ENCODE measurements around the gene GPHN.
"Not testable (repeated sequence)": the region's sequence is repeated elsewhere in the genome, so short reads cannot be mapped to it uniquely, and the experiment has no call there.

GPHN gene

DNA sequence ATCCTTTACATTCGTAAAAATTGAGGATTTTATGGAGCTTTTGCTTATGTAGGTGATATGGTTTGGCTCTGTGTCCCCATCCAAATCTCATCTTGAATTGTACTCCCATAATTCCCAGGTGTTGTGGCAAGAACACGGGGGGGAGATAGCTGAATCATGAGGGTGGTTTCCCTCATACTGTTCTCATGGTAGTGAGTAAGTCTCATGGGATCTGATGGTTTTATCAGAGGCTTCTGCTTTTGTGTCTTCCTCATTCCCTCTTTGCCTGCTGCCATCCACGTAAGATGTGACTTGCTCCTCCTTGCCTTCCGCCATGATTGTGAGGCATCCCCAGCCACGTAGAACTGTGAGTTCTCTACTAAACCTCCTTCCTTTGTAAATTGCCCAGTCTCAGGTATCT lies 5.1 kb upstream of the GPHN start:
- no CpG with 5 or more reads among the region's 5 CpGs for WGBS (ENCODE audit: insufficient coverage, insufficient read length)

DNA sequence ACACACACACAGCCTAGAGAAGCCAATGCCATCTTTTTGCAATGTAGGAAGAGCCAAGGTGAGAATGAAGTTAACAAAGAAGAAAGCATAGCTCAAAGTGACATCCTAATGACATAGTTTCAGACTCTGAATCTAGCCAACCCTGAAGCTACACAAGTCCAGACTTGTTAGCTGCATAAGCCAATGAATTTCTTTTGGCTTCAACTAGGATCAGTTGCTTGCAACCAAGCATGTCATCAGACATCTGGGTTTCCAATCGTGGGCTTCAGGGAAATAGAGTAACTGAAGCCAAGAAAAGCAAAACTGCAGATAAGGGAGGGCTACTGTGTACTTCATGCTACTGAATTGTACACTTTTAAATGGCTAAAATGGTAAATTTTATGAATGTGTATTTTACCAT lies 4.4 kb upstream of the GPHN start:
- Histone ChIP-seq H3K4me3 (ENCODE audit: low read length) (no peak overlapping the region), H3K9me3 (ENCODE audit: control insufficient read depth, insufficient read depth, low read length) (no peaks in the 10 kb centered on the region), H3K27ac (ENCODE audit: low read length) (no peak overlapping the region), H3K27me3 (ENCODE audit: control insufficient read depth, insufficient read depth, low read length) (no peaks in the 10 kb centered on the region), H3K36me3 (ENCODE audit: control insufficient read depth, insufficient read depth, low read length) (no peaks in the 10 kb centered on the region), H3K4me1 (ENCODE audit: control insufficient read depth, insufficient read depth, low read length) (no peaks in the 10 kb centered on the region)
- no peak for DNase-seq (ENCODE audit: low read depth, low spot score)
- WGBS (ENCODE audit: insufficient coverage, insufficient read length), result no CpG with 5 or more reads among the region's 1 CpG

More for the DNA sequence above, 5.1 kb upstream of the GPHN start:
- H3K4me1 ChIP-seq (ENCODE audit: control insufficient read depth, insufficient read depth, low read length); H3K27ac ChIP-seq (ENCODE audit: low read length); DNase-seq (ENCODE audit: low read depth, low spot score); H3K9me3 ChIP-seq (ENCODE audit: control insufficient read depth, insufficient read depth, low read length); H3K4me3 ChIP-seq (ENCODE audit: low read length); H3K36me3 ChIP-seq (ENCODE audit: control insufficient read depth, insufficient read depth, low read length); H3K27me3 ChIP-seq (ENCODE audit: control insufficient read depth, insufficient read depth, low read length): not testable (repeated sequence)

DNA sequence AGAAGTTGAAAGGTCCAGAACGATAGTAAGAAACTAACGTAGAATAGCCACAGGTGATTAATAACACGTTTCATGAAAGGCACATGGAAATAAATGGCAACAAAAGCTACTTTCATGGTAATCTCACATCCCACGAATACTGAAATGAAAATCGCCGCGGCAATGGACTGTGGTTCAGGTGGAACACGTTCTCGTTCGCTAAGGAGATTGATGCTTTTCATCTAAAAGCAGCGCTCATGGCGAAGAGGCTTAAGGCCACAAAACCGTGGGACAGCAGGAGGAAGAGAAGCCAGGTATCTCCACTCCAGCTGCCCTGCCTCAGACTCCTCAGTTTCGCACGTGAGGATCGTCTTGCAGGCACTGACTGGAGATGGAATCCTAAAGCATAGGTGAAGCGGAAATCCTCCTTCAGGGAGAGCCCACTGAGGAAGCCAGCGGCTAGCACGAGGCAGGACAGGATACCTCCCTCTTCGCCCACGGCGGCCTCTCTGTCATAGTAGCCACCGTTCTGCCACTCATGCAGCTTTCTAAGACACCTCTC lies 696 bp upstream of the GPHN start:
- Histone ChIP-seq H3K4me3 (ENCODE audit: low read length) (peak overlapping the region; percentile 83), H3K4me1 (ENCODE audit: control insufficient read depth, insufficient read depth, low read length) (no peaks in the 10 kb centered on the region), H3K27me3 (ENCODE audit: control insufficient read depth, insufficient read depth, low read length) (peaks cover 1% of the 10 kb centered on the region; the same call in 1 of the 2 replicates), H3K27ac (ENCODE audit: low read length) (no peak overlapping the region), H3K9me3 (ENCODE audit: control insufficient read depth, insufficient read depth, low read length) (no peaks in the 10 kb centered on the region), H3K36me3 (ENCODE audit: control insufficient read depth, insufficient read depth, low read length) (no peaks in the 10 kb centered on the region)
- WGBS (ENCODE audit: insufficient coverage, insufficient read length), result no CpG with 5 or more reads among the region's 23 CpGs
- no peak for DNase-seq (ENCODE audit: low read depth, low spot score)

DNA sequence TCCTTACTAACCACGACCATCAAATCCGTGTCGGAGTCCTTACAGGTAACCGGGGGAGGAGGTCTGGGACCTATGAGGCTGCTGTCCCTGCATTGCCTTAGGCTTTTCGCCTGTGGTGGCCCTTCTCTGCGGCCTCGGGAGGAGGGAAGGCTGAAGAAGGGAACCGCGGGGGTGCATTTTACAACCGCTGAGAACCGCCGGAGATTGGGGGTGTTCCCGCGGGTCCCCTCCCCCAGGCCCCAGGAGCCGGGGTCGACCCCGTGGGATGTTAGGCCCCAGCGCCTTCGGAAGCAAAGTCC lies 549 bp downstream of the GPHN start:
- H3K27ac ChIP-seq (ENCODE audit: low read length), result no peak overlapping the region
- H3K36me3 ChIP-seq (ENCODE audit: control insufficient read depth, insufficient read depth, low read length), result no peaks in the 10 kb centered on the region
- H3K9me3 ChIP-seq (ENCODE audit: control insufficient read depth, insufficient read depth, low read length), result no peaks in the 10 kb centered on the region
- H3K27me3 ChIP-seq (ENCODE audit: control insufficient read depth, insufficient read depth, low read length), result peaks cover 1% of the 10 kb centered on the region; the same call in 1 of the 2 replicates
- no peaks in the 10 kb centered on the region for H3K4me1 ChIP-seq (ENCODE audit: control insufficient read depth, insufficient read depth, low read length)
- WGBS (ENCODE audit: insufficient coverage, insufficient read length), result no CpG with 5 or more reads among the region's 19 CpGs
- DNase-seq (ENCODE audit: low read depth, low spot score), result no peak
- H3K4me3 ChIP-seq (ENCODE audit: low read length), result peak overlapping the region; percentile 83

DNA sequence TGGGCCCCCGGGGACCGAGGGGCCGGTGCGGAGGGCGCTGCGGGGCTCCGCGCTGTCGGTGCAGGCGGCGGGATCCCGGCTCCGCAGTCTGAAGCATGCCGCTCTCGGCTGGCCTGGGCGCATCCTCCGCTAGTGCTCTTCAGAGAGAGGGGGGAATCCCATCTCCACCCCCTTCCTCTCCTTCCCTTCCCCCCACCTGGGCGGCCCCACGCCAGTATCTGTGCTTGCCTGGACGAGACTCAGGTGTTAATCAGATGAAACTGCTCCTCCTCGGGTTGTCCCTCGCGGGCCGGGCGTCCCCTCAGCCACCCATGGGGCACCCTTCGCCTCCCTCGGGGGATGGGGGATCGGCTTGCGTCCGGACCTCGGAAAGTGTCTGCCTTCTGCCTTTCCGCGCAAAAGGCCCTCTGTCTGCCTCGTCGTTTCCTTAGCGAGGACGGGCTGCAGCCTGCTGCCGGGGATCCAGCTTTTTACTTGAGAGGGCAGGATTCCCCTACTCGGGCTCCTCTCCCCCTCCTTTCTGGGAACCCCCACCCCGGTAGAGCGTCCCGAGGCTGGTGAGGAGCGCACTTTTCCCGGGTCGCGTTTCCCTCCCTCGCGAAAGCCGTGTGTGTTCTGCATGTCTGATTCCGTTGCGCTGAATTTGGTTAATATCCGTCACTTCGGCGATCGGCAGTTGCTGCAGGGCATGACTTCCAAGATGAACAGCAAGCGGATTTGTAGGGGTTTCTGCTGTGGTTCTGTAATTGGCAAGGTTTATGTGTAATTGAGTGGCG lies 1.1 kb downstream of the GPHN start:
- Histone ChIP-seq H3K9me3 (ENCODE audit: control insufficient read depth, insufficient read depth, low read length) (no peaks in the 10 kb centered on the region), H3K27ac (ENCODE audit: low read length) (no peak overlapping the region), H3K36me3 (ENCODE audit: control insufficient read depth, insufficient read depth, low read length) (no peaks in the 10 kb centered on the region), H3K27me3 (ENCODE audit: control insufficient read depth, insufficient read depth, low read length) (peaks cover 1% of the 10 kb centered on the region; the same call in 1 of the 2 replicates), H3K4me1 (ENCODE audit: control insufficient read depth, insufficient read depth, low read length) (no peaks in the 10 kb centered on the region), H3K4me3 (ENCODE audit: low read length) (peak overlapping the region; percentile 83)
- no peak for DNase-seq (ENCODE audit: low read depth, low spot score)
- no CpG with 5 or more reads among the region's 57 CpGs for WGBS (ENCODE audit: insufficient coverage, insufficient read length)

DNA sequence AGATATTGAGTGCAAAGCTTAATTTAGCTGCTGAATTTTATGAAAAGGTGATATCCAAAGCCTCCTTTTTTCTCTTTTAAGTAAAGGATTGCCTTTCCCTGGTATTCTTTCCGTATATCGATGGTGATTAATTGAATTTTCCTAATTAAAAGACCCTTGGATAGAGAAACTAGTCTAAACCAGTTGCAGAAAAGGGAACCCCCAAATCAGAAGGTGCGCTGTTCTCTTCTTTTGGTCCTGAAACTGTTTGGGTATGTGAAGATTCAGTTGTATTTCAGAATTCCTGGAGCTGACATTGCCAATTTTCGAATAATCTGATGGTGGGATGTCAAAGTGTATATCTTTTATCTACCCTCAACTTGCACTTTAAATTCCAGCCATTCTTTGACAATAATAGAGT lies 1.9 kb downstream of the GPHN start:
- H3K4me1 ChIP-seq (ENCODE audit: control insufficient read depth, insufficient read depth, low read length), result no peaks in the 10 kb centered on the region

DNA sequence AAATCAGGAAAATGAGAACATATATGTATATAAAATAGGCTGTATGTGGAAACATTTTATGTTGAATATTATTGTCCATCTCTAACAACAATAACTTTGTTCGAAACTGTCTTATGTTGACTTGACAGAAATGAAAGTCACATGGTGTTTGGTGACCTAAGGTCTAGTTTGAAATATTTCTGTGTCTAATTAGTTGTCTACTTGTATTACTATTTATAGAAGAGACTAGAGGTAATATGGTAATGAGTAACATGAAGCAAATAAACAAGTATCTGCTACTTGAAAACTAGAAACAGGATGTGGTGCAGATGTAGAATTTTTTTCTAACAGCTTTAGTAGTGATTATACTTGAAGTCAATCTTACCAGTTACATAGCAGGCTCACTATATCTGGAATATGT lies 3.9 kb downstream of the GPHN start:
- no CpG with 5 or more reads among the region's 1 CpG for WGBS (ENCODE audit: insufficient coverage, insufficient read length)
- H3K36me3 ChIP-seq (ENCODE audit: control insufficient read depth, insufficient read depth, low read length), result no peaks in the 10 kb centered on the region
- no peaks in the 10 kb centered on the region for H3K9me3 ChIP-seq (ENCODE audit: control insufficient read depth, insufficient read depth, low read length)
- DNase-seq (ENCODE audit: low read depth, low spot score), result no peak
- H3K4me1 ChIP-seq (ENCODE audit: control insufficient read depth, insufficient read depth, low read length), result no peaks in the 10 kb centered on the region
- peaks cover 1% of the 10 kb centered on the region; the same call in 1 of the 2 replicates for H3K27me3 ChIP-seq (ENCODE audit: control insufficient read depth, insufficient read depth, low read length)
- no peak overlapping the region for H3K27ac ChIP-seq (ENCODE audit: low read length)
- H3K4me3 ChIP-seq (ENCODE audit: low read length), result no peak overlapping the region

More for the DNA sequence above, 1.9 kb downstream of the GPHN start:
- Histone ChIP-seq H3K36me3 (ENCODE audit: control insufficient read depth, insufficient read depth, low read length) (no peaks in the 10 kb centered on the region), H3K27me3 (ENCODE audit: control insufficient read depth, insufficient read depth, low read length) (peaks cover 1% of the 10 kb centered on the region; the same call in 1 of the 2 replicates), H3K4me3 (ENCODE audit: low read length) (no peak overlapping the region), H3K9me3 (ENCODE audit: control insufficient read depth, insufficient read depth, low read length) (no peaks in the 10 kb centered on the region), H3K27ac (ENCODE audit: low read length) (no peak overlapping the region)
- DNase-seq (ENCODE audit: low read depth, low spot score), result no peak
- WGBS (ENCODE audit: insufficient coverage, insufficient read length), result no CpG with 5 or more reads among the region's 4 CpGs

DNA sequence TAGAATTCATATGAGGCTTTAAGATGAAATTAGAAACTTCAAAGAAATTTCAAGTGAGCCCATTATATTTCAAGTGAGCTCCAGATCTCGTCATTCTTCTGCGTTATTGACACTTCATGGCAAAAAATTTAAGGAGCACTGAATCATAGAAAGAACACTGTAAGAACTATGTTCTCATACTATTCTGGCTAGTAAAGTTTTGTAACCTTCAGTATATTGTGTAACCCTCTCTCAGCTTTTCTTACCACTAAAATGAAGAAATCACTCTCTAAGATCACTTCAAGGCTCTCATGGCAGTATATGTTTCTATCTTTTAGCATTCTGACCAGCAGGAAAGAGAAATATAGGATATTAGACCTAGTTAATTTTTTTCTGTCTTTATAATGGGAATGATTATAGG lies 6.3 kb downstream of the GPHN start:
- Histone ChIP-seq H3K4me3 (ENCODE audit: low read length) (no peak overlapping the region), H3K4me1 (ENCODE audit: control insufficient read depth, insufficient read depth, low read length) (no peaks in the 10 kb centered on the region), H3K9me3 (ENCODE audit: control insufficient read depth, insufficient read depth, low read length) (no peaks in the 10 kb centered on the region), H3K27me3 (ENCODE audit: control insufficient read depth, insufficient read depth, low read length) (peaks cover 1% of the 10 kb centered on the region; the same call in 1 of the 2 replicates), H3K27ac (ENCODE audit: low read length) (no peak overlapping the region), H3K36me3 (ENCODE audit: control insufficient read depth, insufficient read depth, low read length) (no peaks in the 10 kb centered on the region)
- no CpG with 5 or more reads among the region's 2 CpGs for WGBS (ENCODE audit: insufficient coverage, insufficient read length)
- DNase-seq (ENCODE audit: low read depth, low spot score), result no peak

DNA sequence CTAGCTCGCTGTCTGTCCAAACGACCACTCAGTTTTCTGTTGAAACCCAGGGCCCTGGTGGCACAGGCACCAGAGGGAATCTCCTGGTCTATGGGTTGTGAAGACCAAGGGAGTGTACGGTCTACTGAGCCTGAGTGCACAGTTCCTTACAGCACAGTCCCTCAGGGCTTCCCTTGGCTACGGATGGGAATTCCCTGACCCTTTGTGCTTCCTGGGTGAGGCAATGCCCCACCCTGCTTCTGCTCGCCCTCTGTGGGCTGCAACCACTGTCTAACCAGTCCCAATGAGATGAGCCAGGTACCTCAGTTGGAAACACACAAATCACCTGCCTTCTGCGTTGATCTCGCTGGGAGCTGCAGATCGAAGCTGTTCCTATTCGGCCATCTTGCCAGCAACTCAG lies 22.6 kb downstream of the GPHN start:
- Histone ChIP-seq H3K4me1 (ENCODE audit: control insufficient read depth, insufficient read depth, low read length) (no peaks in the 10 kb centered on the region), H3K4me3 (ENCODE audit: low read length) (no peak overlapping the region), H3K27me3 (ENCODE audit: control insufficient read depth, insufficient read depth, low read length) (no peaks in the 10 kb centered on the region), H3K27ac (ENCODE audit: low read length) (no peak overlapping the region), H3K9me3 (ENCODE audit: control insufficient read depth, insufficient read depth, low read length) (no peaks in the 10 kb centered on the region), H3K36me3 (ENCODE audit: control insufficient read depth, insufficient read depth, low read length) (no peaks in the 10 kb centered on the region)
- no peak for DNase-seq (ENCODE audit: low read depth, low spot score)
- no CpG with 5 or more reads among the region's 9 CpGs for WGBS (ENCODE audit: insufficient coverage, insufficient read length)

DNA sequence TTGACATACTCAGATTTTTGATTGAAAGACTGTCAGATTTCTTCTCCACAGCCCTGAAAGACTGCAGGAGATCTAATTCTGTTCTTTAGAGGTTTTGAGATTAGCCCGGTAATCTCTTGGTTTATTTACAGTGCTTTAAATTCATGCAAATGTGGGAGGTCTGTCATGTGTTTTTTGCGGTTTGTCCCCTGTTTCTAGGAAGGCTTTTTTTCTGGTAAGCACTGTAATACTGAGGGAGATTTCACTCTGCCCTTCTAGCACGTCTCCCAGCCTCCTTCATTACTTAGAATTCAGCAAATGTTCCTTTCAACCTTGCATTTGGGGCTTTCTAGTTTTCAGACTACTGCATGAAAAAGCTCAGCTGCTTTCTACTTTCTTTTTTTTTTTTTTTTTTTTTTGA lies 31.1 kb downstream of the GPHN start:
- Histone ChIP-seq H3K4me1 (ENCODE audit: control insufficient read depth, insufficient read depth, low read length) (no peaks in the 10 kb centered on the region), H3K36me3 (ENCODE audit: control insufficient read depth, insufficient read depth, low read length) (no peaks in the 10 kb centered on the region), H3K9me3 (ENCODE audit: control insufficient read depth, insufficient read depth, low read length) (no peaks in the 10 kb centered on the region), H3K27me3 (ENCODE audit: control insufficient read depth, insufficient read depth, low read length) (no peaks in the 10 kb centered on the region), H3K27ac (ENCODE audit: low read length) (no peak overlapping the region), H3K4me3 (ENCODE audit: low read length) (no peak overlapping the region)
- DNase-seq (ENCODE audit: low read depth, low spot score), result no peak
- WGBS (ENCODE audit: insufficient coverage, insufficient read length), result no CpG with 5 or more reads among the region's 3 CpGs

DNA sequence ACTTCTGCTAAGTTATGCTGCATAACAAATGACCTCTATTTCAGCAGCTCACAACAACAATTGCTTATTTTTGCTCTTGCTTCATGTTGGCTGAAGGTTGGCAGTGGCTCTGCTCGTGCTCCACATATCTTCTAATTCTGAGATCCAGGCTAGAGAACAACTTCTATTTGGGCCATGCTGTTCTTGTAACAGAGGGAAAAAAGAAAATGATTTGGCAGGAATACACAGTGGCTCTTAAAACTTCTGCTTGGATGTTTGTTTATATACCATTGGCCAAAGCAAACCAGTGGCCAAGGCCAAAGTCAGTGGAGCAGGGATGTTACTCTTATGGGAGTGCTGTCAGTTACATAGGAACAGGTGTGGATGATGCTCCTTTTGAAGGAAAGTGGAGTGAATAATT lies 32.1 kb downstream of the GPHN start:
- Histone ChIP-seq H3K4me1 (ENCODE audit: control insufficient read depth, insufficient read depth, low read length) (no peaks in the 10 kb centered on the region), H3K4me3 (ENCODE audit: low read length) (no peak overlapping the region), H3K9me3 (ENCODE audit: control insufficient read depth, insufficient read depth, low read length) (no peaks in the 10 kb centered on the region), H3K27ac (ENCODE audit: low read length) (no peak overlapping the region), H3K36me3 (ENCODE audit: control insufficient read depth, insufficient read depth, low read length) (no peaks in the 10 kb centered on the region), H3K27me3 (ENCODE audit: control insufficient read depth, insufficient read depth, low read length) (no peaks in the 10 kb centered on the region)
- WGBS (ENCODE audit: insufficient coverage, insufficient read length), result no CpG with 5 or more reads among the region's 1 CpG
- no peak for DNase-seq (ENCODE audit: low read depth, low spot score)

All from iPS DF 6.9 (cell line).